K562 (cell line): ENCODE results near the gene GEMIN7. TPM values are rescaled to one million over a fixed set of nuclear protein-coding genes. Genes with fewer than 3 reads are reported as not detected.

Experiments
- EGR1 ChIP-seq: fragments of 450-650 bp; conservative IDR thresholded peaks from 2 replicates; pipeline ENCODE4 v1.6.1; 2017; ENCODE audit warnings: mild to moderate bottlenecking
- FOXJ2 ChIP-seq: fragments of 200-800 bp; sonication (Bioruptor generic); IDR thresholded peaks from 2 replicates; pipeline ENCODE4 v1.6.1; 2016; ENCODE audit warnings: missing genetic modification characterization, missing compliant biosample characterization
- NRF1 ChIP-seq, 2 experiments: fragments of 450-650 bp; IDR thresholded peaks in 1 of 2; conservative IDR thresholded peaks in 1 of 2; 2 replicates each; pipeline ENCODE4 v1.6.1; 2014; ENCODE audit warnings: mild to moderate bottlenecking in 2 of 2
- PCBP1 ChIP-seq: fragments of 200-400 bp; formaldehyde crosslinking; IDR thresholded peaks from 2 replicates; pipeline ENCODE4 v1.6.1; 2018; ENCODE audit warnings: mild to moderate bottlenecking, low read depth, low read length; ENCODE audit not compliant: poor library complexity, severe bottlenecking
- PHB ChIP-seq: fragments of 250-450 bp; sonication (Bioruptor Pico); IDR thresholded peaks from 2 replicates; pipeline ENCODE4 v1.5.0; 2021
- SIN3A ChIP-seq, 2 experiments: fragments of 150-350 bp in 1 of 2; IDR thresholded peaks; 2 replicates each; pipeline ENCODE4 v1.6.1; 2011 to 2016; ENCODE audit warnings: borderline replicate concordance in 2 of 2, low read depth in 2 of 2, low read length in 2 of 2, mild to moderate bottlenecking in 2 of 2, moderate library complexity in 2 of 2; ENCODE audit not compliant: control insufficient read depth in 1 of 2
- SOX6 ChIP-seq: fragments of 450-650 bp; IDR thresholded peaks from 2 replicates; pipeline ENCODE4 v1.6.1; 2014; ENCODE audit warnings: mild to moderate bottlenecking
- SP1 ChIP-seq: sonication (generic); formaldehyde crosslinking; IDR thresholded peaks from 2 replicates; pipeline ENCODE4 v1.8.1; 2022; ENCODE audit warnings: mild to moderate bottlenecking, missing genetic modification reagents
- STAT6 ChIP-seq: sonication (generic); formaldehyde crosslinking; IDR thresholded peaks from 2 replicates; pipeline ENCODE4 v1.8.1; 2023; ENCODE audit warnings: mild to moderate bottlenecking, missing genetic modification reagents
- SUPT5H ChIP-seq: fragments of 450-650 bp; IDR thresholded peaks from 2 replicates; pipeline ENCODE4 v1.6.1; 2016
- ZBTB33 ChIP-seq: sonication (generic); formaldehyde crosslinking; IDR thresholded peaks from 2 replicates; pipeline ENCODE4 v1.8.1; 2023; ENCODE audit warnings: mild to moderate bottlenecking, missing genetic modification reagents
- ZBTB9 ChIP-seq: fragments of 450-650 bp; formaldehyde crosslinking; IDR thresholded peaks from 2 replicates; pipeline ENCODE4 v1.4.0; 2020; ENCODE audit warnings: mild to moderate bottlenecking, moderate library complexity
- ZNF444 ChIP-seq: fragments of 250-450 bp; sonication (Bioruptor Pico); IDR thresholded peaks from 2 replicates; pipeline ENCODE4 v1.4.0; 2020; ENCODE audit warnings: mild to moderate bottlenecking, moderate library complexity
- ZNF449 ChIP-seq: fragments of 250-450 bp; sonication (Bioruptor Pico); IDR thresholded peaks from 2 replicates; pipeline ENCODE4 v1.8.0; 2022; ENCODE audit warnings: moderate library complexity, mild to moderate bottlenecking, inconsistent platforms
- ZNF655 ChIP-seq: fragments of 250-450 bp; sonication (Bioruptor Pico); IDR thresholded peaks from 2 replicates; pipeline ENCODE4 v1.5.0; 2021
- ZNF778 ChIP-seq: fragments of 450-650 bp; formaldehyde crosslinking; IDR thresholded peaks from 2 replicates; pipeline ENCODE4 v1.4.0; 2020; ENCODE audit warnings: mild to moderate bottlenecking, moderate library complexity
- polyA plus RNA-seq, 8 experiments: library from polyadenylated mRNA; depleted of rRNA in 4 of 8; stranded (reverse) in 5 of 8; unstranded in 3 of 8; fragments of >200 nt; fragmentation: Nextera tagmentation in 2 of 8; fragmentation: Illumina TruSeq in 1 of 8; extraction: Ambion mirVana in 2 of 8; extraction: Trizol in 1 of 8; gene quantifications; 2 replicates each; pipeline versions ENCODE4 v1.2.1 to v1.2.3, GENCODE V29; 2011 to 2014; ENCODE audit warnings: inconsistent platforms in 1 of 8, missing spikeins in 1 of 8
- total RNA-seq, 7 experiments: library from RNA; depleted of rRNA in 6 of 7; stranded (reverse); fragments of >200 nt in 6 of 7; fragmentation: Illumina TruSeq in 2 of 7; extraction: Trizol in 2 of 7; gene quantifications; 2 replicates each; pipeline versions ENCODE4 v1.2.1 to v1.2.3, GENCODE V29; 2011 to 2021; ENCODE audit warnings: low replicate concordance in 1 of 7

Gene GEMIN7
- total and polyA plus RNA-seq, 9 of the 15 experiments (the other 6 are each of a cell fraction or from before 2014, with no cell fraction given), result 23.1 to 124 (median 54.9) TPM

GRCh38 chr19:45038931-45039893, 39.8 kb upstream of the GEMIN7 start, which contains the start of gene CLASRP (continued):
- TF ChIP-seq ZBTB33, result 0 out of 2 replicates have a peak, but pooled peaks have one; percentile 11
- no peak for TF ChIP-seq ZNF444 (CRISPR knock-in tag)
- TF ChIP-seq FOXJ2 (tag), result no peak
- peak; percentile 70 for TF ChIP-seq PCBP1
- peak; percentile 97 for TF ChIP-seq SUPT5H
- TF ChIP-seq EGR1, result peak; percentile 31
- 0 out of 2 replicates have a peak, but pooled peaks have one; percentile 46 for TF ChIP-seq ZBTB9 (CRISPR knock-in tag)
- TF ChIP-seq ZNF449, result no peak
- TF ChIP-seq SP1 (CRISPR knock-in tag), result peak; percentile 67
- peak; percentile 89 to 93; a peak in 3 of 4 replicates for TF ChIP-seq SIN3A (IDR thresholded peaks at IDR 0.05; ENCODE audit: borderline replicate concordance in 2 of 2, control insufficient read depth in 1 of 2, low read depth in 2 of 2, low read length in 2 of 2)
- TF ChIP-seq SOX6, result 0 out of 2 replicates have a peak, but pooled peaks have one; percentile 14
- no peak for TF ChIP-seq ZNF655
- peak; percentile 85 to 87 for TF ChIP-seq NRF1 (conservative IDR thresholded peaks at IDR 0.05 in 1 of 2, IDR thresholded peaks at IDR 0.05 in 1 of 2)
- no peak for TF ChIP-seq ZNF778 (CRISPR knock-in tag)
- TF ChIP-seq PHB (CRISPR knock-in tag), result no peak
- no peak for TF ChIP-seq STAT6
